Mesendoderm (in vitro differentiated cells): ENCODE measurements around the gene NDST1.
A peak's percentile ranks its signal among the peaks of the same experiment; 100 is the strongest.

ENCODE experiments used
- DNase-seq: peaks from one replicate; pipeline ENCODE4 v3.0.0; 2013
- H2AK5ac ChIP-seq: 2 replicates; pipeline ENCODE4 v1.6.1; 2013; ENCODE audit warnings: low read length, inconsistent platforms
- H2BK120ac ChIP-seq: 2 replicates; pipeline ENCODE4 v1.6.1; 2013; ENCODE audit warnings: low read depth, mild to moderate bottlenecking, low read length, moderate library complexity, mixed read lengths
- H2BK15ac ChIP-seq: replicated peaks from 2 replicates; pipeline ENCODE4 v1.6.1; 2013; ENCODE audit warnings: low read depth, mild to moderate bottlenecking, moderate library complexity
- H2BK5ac ChIP-seq: 2 replicates; pipeline ENCODE4 v1.6.1; 2013; ENCODE audit warnings: low read length, inconsistent platforms
- H3K18ac ChIP-seq: 2 replicates; pipeline ENCODE4 v1.6.1; 2013; ENCODE audit warnings: mild to moderate bottlenecking, low read length, mixed read lengths
- H3K23ac ChIP-seq: one replicate; pipeline ENCODE4 v1.6.1; 2013; ENCODE audit warnings: low read length
- H3K27ac ChIP-seq: 2 replicates; pipeline ENCODE4 v1.5.1; 2013; ENCODE audit warnings: low read depth, mild to moderate bottlenecking, inconsistent platforms, low read length, moderate library complexity
- H3K27me3 ChIP-seq: 2 replicates; pipeline ENCODE4 v1.6.1; 2013; ENCODE audit warnings: low read length, control low read depth, mild to moderate bottlenecking, inconsistent platforms; ENCODE audit not compliant: insufficient read depth, poor library complexity
- H3K36me3 ChIP-seq: 2 replicates; pipeline ENCODE4 v1.6.1; 2013; ENCODE audit warnings: low read length, inconsistent platforms; ENCODE audit not compliant: control insufficient read depth, insufficient read depth
- H3K4ac ChIP-seq: one replicate; pipeline ENCODE4 v1.6.1; 2013; ENCODE audit warnings: low read depth, mild to moderate bottlenecking, low read length, moderate library complexity
- H3K4me1 ChIP-seq: 2 replicates; pipeline ENCODE4 v1.6.1; 2013; ENCODE audit warnings: low read depth, low read length, inconsistent platforms; ENCODE audit not compliant: control insufficient read depth
- H3K4me2 ChIP-seq: 2 replicates; pipeline ENCODE4 v1.6.1; 2013; ENCODE audit warnings: low read length
- H3K4me3 ChIP-seq: 2 replicates; pipeline ENCODE4 v1.5.1; 2013; ENCODE audit warnings: mild to moderate bottlenecking, low read length
- H3K56ac ChIP-seq: one replicate; pipeline ENCODE4 v1.6.1; 2013; ENCODE audit warnings: low read length
- H3K79me1 ChIP-seq: 2 replicates; pipeline ENCODE4 v1.6.1; 2013; ENCODE audit warnings: low read length, inconsistent platforms
- H3K79me2 ChIP-seq: 2 replicates; pipeline ENCODE4 v1.6.1; 2013; ENCODE audit warnings: mild to moderate bottlenecking, low read length; ENCODE audit not compliant: control insufficient read depth, insufficient read depth
- H3K9ac ChIP-seq: 2 replicates; pipeline ENCODE4 v1.6.1; 2013; ENCODE audit warnings: low read length, inconsistent platforms
- H4K5ac ChIP-seq: one replicate; pipeline ENCODE4 v1.6.1; 2013; ENCODE audit warnings: low read length
- H4K8ac ChIP-seq: one replicate; pipeline ENCODE4 v1.6.1; 2013; ENCODE audit warnings: low read depth, mild to moderate bottlenecking, control low read depth, low read length, moderate library complexity
- WGBS: extraction: QIAGEN DNeasy Blood & Tissue Kit; methylation state at CpG from one replicate; pipeline ENCODE4 v1.1.7; 2013; ENCODE audit warnings: low lambda C conversion rate, missing lambda C conversion rate; ENCODE audit not compliant: insufficient coverage; ENCODE audit errors: extremely low coverage; 5-methylcytosine and 5-hydroxymethylcytosine counted together

Gene NDST1

DNA sequence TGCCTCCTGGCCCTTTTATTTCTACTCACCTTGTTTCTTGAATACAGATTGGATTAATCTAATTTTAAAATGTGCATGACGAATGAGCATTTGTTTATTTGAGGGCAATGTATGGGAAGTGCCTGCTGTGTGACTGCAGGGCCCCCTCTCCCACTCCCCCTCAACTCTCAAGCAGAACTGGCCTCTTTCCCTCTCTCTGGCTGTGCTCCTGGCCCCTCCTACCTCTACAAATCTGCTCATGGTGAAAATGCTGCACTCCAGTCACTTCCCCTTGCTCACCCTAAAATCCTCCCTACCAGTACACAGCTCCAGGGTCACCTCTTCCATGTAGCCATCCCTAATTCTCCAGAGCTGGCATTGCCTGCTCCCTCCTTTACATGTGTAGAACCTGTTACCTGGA lies 17.2 kb upstream of the NDST1 start:
- H3K4ac ChIP-seq, result no peak overlapping the region
- H3K36me3 ChIP-seq, result no peaks in the 10 kb centered on the region
- no peak overlapping the region for H2BK120ac ChIP-seq
- H2BK15ac ChIP-seq, result no peak overlapping the region
- peak overlapping the region; percentile 9 for H3K27ac ChIP-seq
- WGBS, result no CpG with 5 or more reads among the region's 1 CpG
- H3K23ac ChIP-seq, result no peak overlapping the region
- no peak overlapping the region for H2AK5ac ChIP-seq
- H3K56ac ChIP-seq, result peak overlapping the region; percentile 34
- H3K79me2 ChIP-seq, result peaks cover 72% of the 10 kb centered on the region
- peak overlapping the region; percentile 21 for H3K18ac ChIP-seq
- H3K4me3 ChIP-seq, result no peak overlapping the region
- DNase-seq, result no peak
- H3K9ac ChIP-seq, result no peak overlapping the region
- peaks cover 19% of the 10 kb centered on the region for H3K79me1 ChIP-seq
- H3K27me3 ChIP-seq, result no peaks in the 10 kb centered on the region
- H4K5ac ChIP-seq, result no peak overlapping the region
- no peak overlapping the region for H2BK5ac ChIP-seq
- peaks cover 30% of the 10 kb centered on the region for H3K4me1 ChIP-seq
- no peak overlapping the region for H4K8ac ChIP-seq
- H3K4me2 ChIP-seq, result no peak overlapping the region

DNA sequence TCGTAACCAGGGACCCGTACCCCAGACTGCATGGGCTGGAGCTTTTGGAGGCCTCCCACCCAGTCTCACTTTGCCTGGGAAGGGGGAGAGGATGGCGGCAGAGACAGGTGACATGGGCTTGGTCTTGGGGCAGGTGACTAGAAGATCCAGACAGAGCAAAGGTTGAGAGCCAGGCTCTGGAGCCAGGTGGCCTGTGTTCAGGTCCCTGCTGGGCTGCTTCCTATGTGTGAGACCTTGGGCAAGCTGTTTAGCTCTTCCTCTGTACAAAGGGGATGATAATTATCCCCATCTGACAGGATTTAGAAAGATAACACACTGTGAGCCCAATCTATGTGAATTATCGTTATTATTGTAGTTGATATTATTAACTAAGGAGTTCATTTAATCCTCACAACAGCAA lies 16.1 kb upstream of the NDST1 start:
- H2BK15ac ChIP-seq, result no peak overlapping the region
- no peak overlapping the region for H4K8ac ChIP-seq
- H3K79me1 ChIP-seq, result peaks cover 21% of the 10 kb centered on the region
- no peaks in the 10 kb centered on the region for H3K27me3 ChIP-seq
- no peak overlapping the region for H3K4ac ChIP-seq
- H3K23ac ChIP-seq, result no peak overlapping the region
- H3K4me1 ChIP-seq, result peaks cover 30% of the 10 kb centered on the region
- no CpG with 5 or more reads among the region's 4 CpGs for WGBS
- no peak for DNase-seq
- no peak overlapping the region for H2AK5ac ChIP-seq
- no peak overlapping the region for H3K4me3 ChIP-seq
- H3K79me2 ChIP-seq, result peaks cover 82% of the 10 kb centered on the region
- peak overlapping the region; percentile 19 for H3K27ac ChIP-seq
- no peak overlapping the region for H2BK5ac ChIP-seq
- no peak overlapping the region for H3K9ac ChIP-seq
- no peak overlapping the region for H3K4me2 ChIP-seq
- no peaks in the 10 kb centered on the region for H3K36me3 ChIP-seq
- H4K5ac ChIP-seq, result no peak overlapping the region
- no peak overlapping the region for H3K56ac ChIP-seq
- H2BK120ac ChIP-seq, result no peak overlapping the region
- H3K18ac ChIP-seq, result no peak overlapping the region

DNA sequence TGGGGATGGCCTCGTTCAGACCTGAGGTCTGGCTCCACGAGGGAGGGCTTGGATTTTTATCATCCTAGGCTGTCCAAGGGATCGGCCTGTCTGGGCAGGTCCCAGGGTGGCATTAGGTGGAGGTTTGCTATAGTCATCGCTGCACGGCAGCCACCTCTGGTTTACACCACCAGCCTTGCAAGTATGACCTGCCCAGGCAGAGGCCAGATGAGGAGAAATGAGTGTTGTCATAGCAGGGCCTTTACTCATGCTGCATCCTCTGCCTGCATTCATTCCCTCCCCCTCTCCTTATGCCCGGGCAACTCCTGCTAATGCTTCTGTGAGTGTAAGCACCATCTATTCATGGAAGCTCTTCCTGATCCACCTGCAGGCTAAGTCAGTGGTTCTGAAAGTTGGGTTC lies 15.3 kb upstream of the NDST1 start:
- H3K4me1 ChIP-seq, result peaks cover 28% of the 10 kb centered on the region
- H3K56ac ChIP-seq, result no peak overlapping the region
- H2AK5ac ChIP-seq, result no peak overlapping the region
- H3K79me1 ChIP-seq, result peaks cover 24% of the 10 kb centered on the region
- H3K4me2 ChIP-seq, result no peak overlapping the region
- no peaks in the 10 kb centered on the region for H3K27me3 ChIP-seq
- no peak overlapping the region for H3K27ac ChIP-seq
- H3K4me3 ChIP-seq, result no peak overlapping the region
- no peak for DNase-seq
- H3K23ac ChIP-seq, result no peak overlapping the region
- WGBS, result no CpG with 5 or more reads among the region's 6 CpGs
- peak overlapping the region; percentile 32 for H3K18ac ChIP-seq
- no peak overlapping the region for H4K5ac ChIP-seq
- no peak overlapping the region for H2BK5ac ChIP-seq
- no peak overlapping the region for H3K9ac ChIP-seq
- H3K36me3 ChIP-seq, result no peaks in the 10 kb centered on the region
- peaks cover 80% of the 10 kb centered on the region for H3K79me2 ChIP-seq
- no peak overlapping the region for H2BK15ac ChIP-seq
- no peak overlapping the region for H3K4ac ChIP-seq
- H2BK120ac ChIP-seq, result no peak overlapping the region
- H4K8ac ChIP-seq, result no peak overlapping the region

DNA sequence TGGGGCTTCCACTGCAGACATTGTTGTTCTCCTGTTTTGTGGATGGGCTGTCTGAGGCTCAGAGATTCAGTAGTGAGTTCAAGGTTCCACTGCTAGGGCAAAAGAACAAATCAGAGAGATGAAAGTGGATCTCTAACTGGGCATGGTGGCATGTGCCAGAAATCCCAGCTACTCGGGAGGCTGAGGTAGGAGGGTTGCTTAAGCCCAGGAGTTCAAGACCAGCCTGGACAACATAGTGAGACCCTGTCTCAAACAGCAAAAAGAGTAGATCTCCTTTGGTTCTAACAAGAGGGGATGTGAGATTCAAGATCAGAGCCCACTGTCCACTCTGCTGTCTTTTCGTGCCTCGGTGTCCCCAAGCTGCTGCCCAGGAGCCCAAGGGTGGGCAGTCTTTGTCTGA lies 11.8 kb upstream of the NDST1 start:
- Histone ChIP-seq H3K56ac (no peak overlapping the region), H2BK5ac (no peak overlapping the region), H3K23ac (no peak overlapping the region), H3K27ac (no peak overlapping the region), H3K79me1 (peaks cover 38% of the 10 kb centered on the region), H3K9ac (no peak overlapping the region), H3K18ac (no peak overlapping the region), H3K4ac (no peak overlapping the region), H2BK15ac (no peak overlapping the region), H4K5ac (no peak overlapping the region), H3K4me3 (no peak overlapping the region), H3K36me3 (no peaks in the 10 kb centered on the region), H3K4me1 (peaks cover 22% of the 10 kb centered on the region), H2AK5ac (no peak overlapping the region), H3K4me2 (no peak overlapping the region), H4K8ac (no peak overlapping the region), H3K27me3 (no peaks in the 10 kb centered on the region), H2BK120ac (no peak overlapping the region), H3K79me2 (peaks cover 78% of the 10 kb centered on the region)
- no CpG with 5 or more reads among the region's 3 CpGs for WGBS
- no peak for DNase-seq

DNA sequence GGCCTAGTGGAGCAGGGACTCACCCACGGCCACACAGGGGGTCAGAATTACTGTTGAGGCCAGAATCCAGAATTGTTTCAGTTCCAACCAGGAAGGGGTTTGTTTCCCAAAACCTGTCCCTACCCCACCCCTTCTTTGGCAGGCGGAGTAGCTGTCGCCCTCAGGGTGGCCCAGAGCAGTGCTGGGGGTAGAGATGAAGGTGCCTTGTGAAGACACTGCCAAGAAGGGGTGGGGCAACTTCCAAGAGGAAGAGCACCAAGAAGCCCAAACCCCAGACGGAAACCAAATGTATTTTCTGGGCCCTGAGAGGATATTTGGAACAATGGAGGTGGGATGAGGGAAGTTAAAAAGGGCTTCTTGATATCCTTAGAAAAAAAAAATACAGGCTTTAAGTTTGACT lies 11.4 kb upstream of the NDST1 start:
- Histone ChIP-seq H3K23ac (no peak overlapping the region), H3K4ac (no peak overlapping the region), H3K4me2 (no peak overlapping the region), H3K18ac (no peak overlapping the region), H3K4me1 (peaks cover 22% of the 10 kb centered on the region), H3K36me3 (no peaks in the 10 kb centered on the region), H2BK15ac (no peak overlapping the region), H3K4me3 (no peak overlapping the region), H3K27me3 (no peaks in the 10 kb centered on the region), H2AK5ac (no peak overlapping the region), H4K8ac (no peak overlapping the region), H3K27ac (no peak overlapping the region), H3K56ac (no peak overlapping the region), H3K79me2 (peaks cover 78% of the 10 kb centered on the region), H2BK5ac (no peak overlapping the region), H4K5ac (no peak overlapping the region), H2BK120ac (no peak overlapping the region), H3K79me1 (peaks cover 40% of the 10 kb centered on the region), H3K9ac (no peak overlapping the region)
- no CpG with 5 or more reads among the region's 4 CpGs for WGBS
- no peak for DNase-seq

DNA sequence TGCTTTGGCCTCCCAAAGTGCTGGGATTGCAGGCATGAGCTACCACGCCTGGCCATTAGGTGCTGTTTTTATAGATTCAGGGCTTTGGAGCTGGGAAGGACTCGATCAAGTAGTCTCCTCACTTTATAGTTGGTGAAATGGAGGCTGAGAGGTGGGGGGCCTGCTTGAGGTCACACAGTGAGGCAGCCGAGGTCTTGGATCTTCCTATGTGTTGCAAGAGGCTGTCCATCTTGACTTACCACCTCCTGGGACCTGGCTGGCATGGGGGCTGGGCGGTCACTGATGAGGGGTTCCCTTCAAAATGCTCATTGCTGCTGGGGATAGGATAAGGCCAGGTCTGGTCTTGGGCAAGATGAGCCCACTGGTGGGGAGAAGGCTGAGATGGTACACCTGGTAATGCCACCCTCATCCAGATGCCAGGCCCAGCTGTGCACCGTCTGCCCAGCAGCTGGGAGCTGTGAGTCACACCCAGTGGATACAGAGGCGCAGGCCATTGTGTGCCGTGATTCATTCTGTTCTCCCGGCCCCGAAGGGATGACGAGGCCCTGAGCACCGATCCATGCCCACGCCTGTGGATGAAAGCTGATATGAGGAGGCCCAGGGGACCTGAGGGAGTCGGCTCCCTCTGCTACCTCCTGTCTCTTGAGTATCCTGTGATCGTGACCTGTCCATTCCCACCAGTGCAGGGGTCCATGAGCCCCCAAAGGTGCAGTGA lies 10.5 kb upstream of the NDST1 start:
- Histone ChIP-seq H3K27ac (peak overlapping the region; percentile 13), H3K27me3 (no peaks in the 10 kb centered on the region), H2BK120ac (no peak overlapping the region), H2AK5ac (no peak overlapping the region), H3K56ac (peak overlapping the region; percentile 1), H3K79me1 (peaks cover 46% of the 10 kb centered on the region), H2BK5ac (peak overlapping the region; percentile 19), H2BK15ac (no peak overlapping the region), H3K9ac (peak overlapping the region; percentile 11), H4K8ac (no peak overlapping the region), H3K4me3 (no peak overlapping the region), H3K79me2 (peaks cover 78% of the 10 kb centered on the region), H3K18ac (no peak overlapping the region), H3K4me1 (peaks cover 22% of the 10 kb centered on the region), H3K36me3 (no peaks in the 10 kb centered on the region), H3K4me2 (no peak overlapping the region), H3K23ac (no peak overlapping the region), H4K5ac (no peak overlapping the region), H3K4ac (no peak overlapping the region)
- WGBS, result no CpG with 5 or more reads among the region's 14 CpGs
- DNase-seq, result no peak
